Activated CD8-positive, alpha-beta T cell treated with anti-CD3 and anti-CD28 coated beads for 36 hours (primary cell): ENCODE data around the gene AIFM3. TPM values are rescaled to one million over a fixed set of nuclear protein-coding genes. Genes with fewer than 3 reads are reported as not detected.
A peak's percentile ranks its signal among the peaks of the same experiment; 100 is the strongest.

Experiments
- ATAC-seq: fragments of 200-7000 bp; cut with Tn5 transposase; one replicate; pipeline ENCODE4 v1.10.0; 2021; ENCODE audit warnings: mild to moderate bottlenecking, moderate library complexity
- CTCF ChIA-PET: fragments of 350-600 bp; sonication (Branson Sonifier 250); formaldehyde crosslinking; loops from one replicate; lab custom pipeline; 2021; ENCODE audit warnings: antibody characterized with exemption; lab: Charles Lee
- POLR2A ChIA-PET: fragments of 350-600 bp; sonication (Branson Sonifier 250); formaldehyde crosslinking; loops from one replicate; lab custom pipeline; 2021; ENCODE audit warnings: antibody characterized with exemption; lab: Charles Lee
- DNase-seq: peaks from one replicate; pipeline ENCODE4 v3.0.0-alpha.2; 2020
- H3K27ac Mint-ChIP-seq: one replicate; pipeline ENCODE4 v1.8.0; 2021; ENCODE audit warnings: mild to moderate bottlenecking, mixed read lengths
- H3K27me3 Mint-ChIP-seq: one replicate; pipeline ENCODE4 v1.8.0; 2021; ENCODE audit warnings: mixed read lengths
- H3K36me3 Mint-ChIP-seq: one replicate; pipeline ENCODE4 v1.8.0; 2021; ENCODE audit warnings: low read depth, mixed read lengths
- H3K4me1 Mint-ChIP-seq: one replicate; pipeline ENCODE4 v1.8.0; 2021; ENCODE audit warnings: low read depth, mixed read lengths
- H3K4me3 Mint-ChIP-seq: one replicate; pipeline ENCODE4 v1.8.0; 2021; ENCODE audit warnings: mild to moderate bottlenecking, moderate library complexity, mixed read lengths
- H3K9me3 Mint-ChIP-seq: one replicate; pipeline ENCODE4 v1.8.0; 2021; ENCODE audit warnings: mixed read lengths
- intact Hi-C: fragments of 100-400 bp; cut with micrococcal nuclease; formaldehyde crosslinking; loops from one replicate; pipeline ENCODE4 v1.10.0; 2022
- total RNA-seq, 2 experiments: library from RNA; stranded (reverse); gene quantifications; one replicate each; pipeline ENCODE4 v1.2.3, GENCODE V29; 2021
- TF ChIP-seq, protein P1 (sequence below): fragments of 200-600 bp; IDR thresholded peaks from one replicate; pipeline ENCODE4 v1.8.0; 2022; ENCODE audit warnings: antibody characterized with exemption, mild to moderate bottlenecking

AIFM3 gene
- total RNA-seq, 2 experiments from 2014 or later, result 0.25 to 0.40 TPM

DNA sequence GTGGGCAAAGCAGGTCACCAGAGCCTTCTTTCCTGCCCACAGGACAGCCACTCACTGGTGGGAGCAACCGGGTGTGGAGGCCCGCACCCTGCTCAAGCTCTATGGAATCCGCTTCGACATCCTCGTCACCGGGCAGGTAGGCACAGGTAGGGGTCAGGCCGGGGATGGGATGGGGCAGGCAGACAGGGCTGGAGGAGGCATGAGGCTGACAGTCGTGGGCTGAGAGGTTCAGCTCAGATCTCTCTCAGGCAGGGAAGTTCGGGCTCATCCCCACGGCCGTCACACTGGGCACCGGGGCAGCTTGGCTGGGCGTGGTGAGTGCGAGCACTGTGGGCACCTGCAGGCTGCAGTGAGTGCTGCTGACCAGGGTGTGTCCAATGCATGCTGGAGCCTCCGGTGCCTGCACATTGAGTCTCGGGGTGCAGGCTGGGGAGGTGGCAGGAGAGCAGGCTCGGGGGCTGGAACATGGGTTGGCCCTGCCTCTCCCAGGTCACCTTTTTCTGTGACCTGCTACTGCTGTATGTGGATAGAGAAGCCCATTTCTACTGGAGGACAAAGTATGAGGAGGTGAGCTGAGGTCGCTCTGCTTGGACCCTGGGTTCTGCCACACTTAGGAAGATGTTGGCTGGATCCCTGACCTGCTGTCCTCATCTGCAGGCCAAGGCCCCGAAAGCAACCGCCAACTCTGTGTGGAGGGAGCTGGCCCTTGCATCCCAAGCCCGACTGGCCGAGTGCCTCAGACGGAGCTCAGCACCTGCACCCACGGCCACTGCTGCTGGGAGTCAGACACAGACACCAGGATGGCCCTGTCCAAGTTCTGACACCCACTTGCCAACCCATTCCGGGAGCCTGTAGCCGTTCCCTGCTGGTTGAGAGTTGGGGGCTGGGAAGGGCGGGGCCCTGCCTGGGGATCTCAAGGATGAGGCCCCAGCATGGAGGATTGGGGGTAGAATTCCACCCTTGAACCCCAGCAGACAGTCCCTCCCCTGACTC is 59.0 kb downstream of the AIFM3 start:
- TF ChIP-seq, protein P1, sequence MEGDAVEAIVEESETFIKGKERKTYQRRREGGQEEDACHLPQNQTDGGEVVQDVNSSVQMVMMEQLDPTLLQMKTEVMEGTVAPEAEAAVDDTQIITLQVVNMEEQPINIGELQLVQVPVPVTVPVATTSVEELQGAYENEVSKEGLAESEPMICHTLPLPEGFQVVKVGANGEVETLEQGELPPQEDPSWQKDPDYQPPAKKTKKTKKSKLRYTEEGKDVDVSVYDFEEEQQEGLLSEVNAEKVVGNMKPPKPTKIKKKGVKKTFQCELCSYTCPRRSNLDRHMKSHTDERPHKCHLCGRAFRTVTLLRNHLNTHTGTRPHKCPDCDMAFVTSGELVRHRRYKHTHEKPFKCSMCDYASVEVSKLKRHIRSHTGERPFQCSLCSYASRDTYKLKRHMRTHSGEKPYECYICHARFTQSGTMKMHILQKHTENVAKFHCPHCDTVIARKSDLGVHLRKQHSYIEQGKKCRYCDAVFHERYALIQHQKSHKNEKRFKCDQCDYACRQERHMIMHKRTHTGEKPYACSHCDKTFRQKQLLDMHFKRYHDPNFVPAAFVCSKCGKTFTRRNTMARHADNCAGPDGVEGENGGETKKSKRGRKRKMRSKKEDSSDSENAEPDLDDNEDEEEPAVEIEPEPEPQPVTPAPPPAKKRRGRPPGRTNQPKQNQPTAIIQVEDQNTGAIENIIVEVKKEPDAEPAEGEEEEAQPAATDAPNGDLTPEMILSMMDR, result no peak
- ChIA-PET POLR2A (no interaction called here), CTCF (interaction anchor here (1.2 kb wide), 1 partner anchor 68 kb away, joined by 3 read pairs; no protein-coding TSS in a partner anchor)
- DNase-seq (no peak), ATAC-seq (no peak)
- Mint-ChIP-seq H3K4me3 (no peak overlapping the region), H3K4me1 (peaks cover 12% of the 10 kb centered on the region), H3K27ac (peak overlapping the region; percentile 63), H3K36me3 (no peaks in the 10 kb centered on the region), H3K9me3 (no peaks in the 10 kb centered on the region), H3K27me3 (peaks cover 9% of the 10 kb centered on the region)
- intact Hi-C loops, result no loop called here

DNA sequence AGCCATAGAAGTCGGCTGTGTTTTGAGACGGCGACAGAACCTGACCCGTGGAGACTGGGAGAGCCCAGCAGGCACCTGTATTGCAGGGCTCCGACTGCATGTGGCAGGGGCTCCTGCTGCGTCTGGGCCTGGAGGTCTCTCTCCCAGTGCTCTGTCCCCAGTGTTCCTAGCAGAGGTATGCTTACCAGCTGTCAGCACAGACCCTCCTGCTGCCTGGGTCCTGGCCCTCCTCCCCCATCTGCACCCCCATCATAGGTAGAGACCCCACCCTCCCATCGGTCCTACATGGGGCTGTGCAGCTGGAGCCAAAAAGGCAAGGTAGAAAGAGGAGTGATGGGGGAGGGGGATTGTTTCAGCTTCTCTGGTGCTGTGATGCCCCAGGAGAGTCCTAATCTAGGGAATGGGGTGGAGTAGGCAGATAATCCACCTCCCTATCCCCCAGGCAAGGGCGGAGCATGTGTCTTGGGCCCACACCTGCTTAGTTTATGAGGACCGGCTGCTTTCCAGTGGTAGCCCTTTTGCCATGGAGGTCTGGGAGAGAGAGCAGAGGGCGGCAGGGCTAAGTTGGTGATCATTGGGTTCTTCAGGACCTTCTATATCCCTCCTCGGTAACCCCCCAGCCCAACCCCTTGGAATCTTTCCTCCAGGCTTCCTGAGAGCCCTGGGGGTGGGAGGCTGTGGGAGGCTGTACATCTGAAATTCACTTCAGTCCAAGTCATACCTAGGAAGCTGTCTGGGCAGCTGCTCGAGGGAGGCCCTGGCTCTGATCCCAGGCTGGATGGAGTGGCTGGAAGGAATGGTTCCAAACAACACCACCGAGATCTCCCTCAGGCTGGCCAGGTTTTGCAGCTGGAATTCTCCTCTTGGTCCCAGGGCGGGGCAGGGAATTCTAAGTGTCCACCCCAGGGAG is 60.0 kb downstream of the AIFM3 start:
- intact Hi-C loops, result no loop called here
- POLR2A ChIA-PET, result no interaction called here
- peaks cover 12% of the 10 kb centered on the region for H3K4me1 Mint-ChIP-seq
- TF ChIP-seq, protein P1, result no peak
- peaks cover 13% of the 10 kb centered on the region for H3K27me3 Mint-ChIP-seq
- H3K36me3 Mint-ChIP-seq, result no peaks in the 10 kb centered on the region
- CTCF ChIA-PET, result interaction anchor here (1.2 kb wide), 1 partner anchor 69 kb away, joined by 3 read pairs; no protein-coding TSS in a partner anchor
- ATAC-seq (no peak), DNase-seq (no peak)
- H3K27ac Mint-ChIP-seq, result no peak overlapping the region
- H3K9me3 Mint-ChIP-seq, result no peaks in the 10 kb centered on the region
- no peak overlapping the region for H3K4me3 Mint-ChIP-seq

DNA sequence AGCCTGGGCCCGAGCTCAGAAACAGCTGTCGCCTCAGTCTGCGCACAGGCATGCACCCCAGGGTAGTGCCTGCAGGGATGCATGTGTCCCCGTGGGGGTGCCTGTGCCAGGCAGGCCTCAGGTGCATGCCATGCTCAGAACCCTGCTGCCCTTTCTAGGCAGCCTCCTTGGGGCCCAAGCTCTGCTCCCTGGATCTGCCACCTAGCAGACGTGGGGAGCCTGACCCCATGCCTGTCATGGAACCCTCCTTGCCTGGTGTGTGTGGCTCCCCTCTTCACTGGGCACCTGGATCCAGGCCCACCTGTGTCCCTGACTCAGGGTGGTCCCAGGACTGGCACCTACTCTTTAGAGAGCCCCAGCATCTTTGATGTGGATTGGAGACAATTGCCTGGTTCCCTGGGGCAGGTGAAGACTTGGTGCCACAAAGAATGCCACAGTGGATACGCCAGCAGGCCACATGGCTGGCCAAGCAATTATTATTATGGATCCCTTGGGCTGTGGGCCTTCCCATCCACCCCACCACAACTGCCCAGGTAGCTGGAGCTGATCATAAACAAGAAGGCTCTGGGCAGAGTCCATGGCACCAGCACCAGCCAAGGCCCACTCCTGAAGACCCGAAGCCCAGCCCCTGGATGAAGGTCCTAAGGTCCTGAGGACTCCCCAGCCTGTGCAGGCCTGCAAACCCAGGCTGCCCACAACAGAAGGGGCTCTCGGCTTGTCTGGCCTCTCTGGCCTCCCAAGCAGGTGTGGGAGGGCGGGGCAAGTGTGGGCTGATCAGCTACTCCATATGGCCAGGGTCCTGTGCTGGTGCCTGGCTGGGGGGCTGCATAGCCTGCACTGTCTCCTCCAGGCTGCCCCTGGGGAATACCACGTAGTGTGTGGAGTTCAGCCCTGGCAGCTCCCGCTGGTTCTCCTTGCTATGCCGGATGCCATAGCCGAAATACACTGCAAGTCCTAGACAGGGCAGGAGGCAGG is 61.5 kb downstream of the AIFM3 start:
- no peak overlapping the region for H3K27ac Mint-ChIP-seq
- CTCF ChIA-PET, result interaction anchor here (1.4 kb wide), 1 partner anchor 8 kb away, joined by 3 read pairs; no protein-coding TSS in a partner anchor
- POLR2A ChIA-PET, result no interaction called here
- H3K4me1 Mint-ChIP-seq, result peaks cover 12% of the 10 kb centered on the region
- intact Hi-C loops, result no loop called here
- H3K36me3 Mint-ChIP-seq, result no peaks in the 10 kb centered on the region
- TF ChIP-seq, protein P1, result no peak
- DNase-seq, result no peak
- no peaks in the 10 kb centered on the region for H3K9me3 Mint-ChIP-seq
- no peak for ATAC-seq
- no peak overlapping the region for H3K4me3 Mint-ChIP-seq
- peaks cover 16% of the 10 kb centered on the region for H3K27me3 Mint-ChIP-seq

DNA sequence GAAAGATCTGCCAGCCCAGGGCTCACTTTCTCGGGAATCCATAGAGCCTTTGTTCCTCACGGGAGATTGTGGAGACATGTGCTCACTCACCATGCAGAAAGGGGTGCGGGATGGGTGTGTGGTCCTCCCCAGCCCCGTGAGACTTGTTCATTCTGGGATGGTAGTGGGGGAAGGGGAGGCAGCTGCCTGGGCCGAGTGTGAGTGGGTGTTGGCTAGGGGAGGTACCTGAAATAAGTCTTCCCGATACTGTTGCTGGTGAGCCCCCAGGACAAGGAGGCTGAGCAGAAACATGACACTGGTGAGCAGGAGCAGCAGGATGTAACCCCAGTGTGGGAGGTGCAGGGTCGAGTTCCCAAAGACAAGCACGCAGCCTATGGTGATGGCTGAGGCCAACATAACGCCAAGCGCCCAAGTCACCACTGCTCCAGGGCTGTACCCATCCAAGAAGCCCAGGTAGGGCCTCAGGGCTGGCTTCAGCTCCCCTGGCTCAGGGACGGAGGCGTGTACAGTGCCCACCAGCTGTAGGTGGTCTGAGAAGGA is 62.5 kb downstream of the AIFM3 start:
- DNase-seq (no peak), ATAC-seq (no peak)
- no peak overlapping the region for H3K27ac Mint-ChIP-seq
- CTCF ChIA-PET, result interaction anchor here (1.4 kb wide), 1 partner anchor 9 kb away, joined by 3 read pairs; no protein-coding TSS in a partner anchor
- peaks cover 14% of the 10 kb centered on the region for H3K4me1 Mint-ChIP-seq
- POLR2A ChIA-PET, result no interaction called here
- no peak overlapping the region for H3K4me3 Mint-ChIP-seq
- TF ChIP-seq, protein P1, result no peak
- intact Hi-C loops, result no loop called here
- peaks cover 20% of the 10 kb centered on the region for H3K27me3 Mint-ChIP-seq
- no peaks in the 10 kb centered on the region for H3K36me3 Mint-ChIP-seq
- no peaks in the 10 kb centered on the region for H3K9me3 Mint-ChIP-seq
